NB4 (cell line): ENCODE data around the gene GRIK1.
A peak's percentile ranks its signal among the peaks of the same experiment; 100 is the strongest.

Source experiments
- DNase-seq: peaks from one replicate; pipeline ENCODE4 v3.0.0; 2010; ENCODE audit warnings: low read depth
- H3K4me3 ChIP-seq: one replicate; pipeline ENCODE4 v1.5.1; 2011; ENCODE audit warnings: mild to moderate bottlenecking, low read depth, low read length, moderate library complexity
- MYC ChIP-seq: IDR thresholded peaks from 2 replicates; pipeline ENCODE4 v1.6.1; 2011; ENCODE audit warnings: low read depth, low read length
- POLR2A ChIP-seq: IDR thresholded peaks from 2 replicates; pipeline ENCODE4 v1.6.1; 2011; ENCODE audit warnings: mild to moderate bottlenecking; ENCODE audit not compliant: insufficient read length; ENCODE audit errors: extremely low read depth
- TF ChIP-seq, protein P1 (sequence below): IDR thresholded peaks from 2 replicates; pipeline ENCODE4 v1.6.1; 2011; ENCODE audit warnings: low read depth, low read length
- TF ChIP-seq, protein P2 (sequence below): IDR thresholded peaks from one replicate; pipeline ENCODE4 v1.5.1; 2012; ENCODE audit warnings: low read depth, low read length

GRIK1 gene

GRCh38 chr21:29641001-29641634 is 298.7 kb downstream of the GRIK1 start:
- TF ChIP-seq POLR2A (no peak), MYC (no peak)
- TF ChIP-seq, protein P1, sequence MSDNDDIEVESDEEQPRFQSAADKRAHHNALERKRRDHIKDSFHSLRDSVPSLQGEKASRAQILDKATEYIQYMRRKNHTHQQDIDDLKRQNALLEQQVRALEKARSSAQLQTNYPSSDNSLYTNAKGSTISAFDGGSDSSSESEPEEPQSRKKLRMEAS = no peak
- TF ChIP-seq, protein P2, sequence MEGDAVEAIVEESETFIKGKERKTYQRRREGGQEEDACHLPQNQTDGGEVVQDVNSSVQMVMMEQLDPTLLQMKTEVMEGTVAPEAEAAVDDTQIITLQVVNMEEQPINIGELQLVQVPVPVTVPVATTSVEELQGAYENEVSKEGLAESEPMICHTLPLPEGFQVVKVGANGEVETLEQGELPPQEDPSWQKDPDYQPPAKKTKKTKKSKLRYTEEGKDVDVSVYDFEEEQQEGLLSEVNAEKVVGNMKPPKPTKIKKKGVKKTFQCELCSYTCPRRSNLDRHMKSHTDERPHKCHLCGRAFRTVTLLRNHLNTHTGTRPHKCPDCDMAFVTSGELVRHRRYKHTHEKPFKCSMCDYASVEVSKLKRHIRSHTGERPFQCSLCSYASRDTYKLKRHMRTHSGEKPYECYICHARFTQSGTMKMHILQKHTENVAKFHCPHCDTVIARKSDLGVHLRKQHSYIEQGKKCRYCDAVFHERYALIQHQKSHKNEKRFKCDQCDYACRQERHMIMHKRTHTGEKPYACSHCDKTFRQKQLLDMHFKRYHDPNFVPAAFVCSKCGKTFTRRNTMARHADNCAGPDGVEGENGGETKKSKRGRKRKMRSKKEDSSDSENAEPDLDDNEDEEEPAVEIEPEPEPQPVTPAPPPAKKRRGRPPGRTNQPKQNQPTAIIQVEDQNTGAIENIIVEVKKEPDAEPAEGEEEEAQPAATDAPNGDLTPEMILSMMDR = no peak
- no peak for DNase-seq
- no peak overlapping the region for H3K4me3 ChIP-seq

DNA sequence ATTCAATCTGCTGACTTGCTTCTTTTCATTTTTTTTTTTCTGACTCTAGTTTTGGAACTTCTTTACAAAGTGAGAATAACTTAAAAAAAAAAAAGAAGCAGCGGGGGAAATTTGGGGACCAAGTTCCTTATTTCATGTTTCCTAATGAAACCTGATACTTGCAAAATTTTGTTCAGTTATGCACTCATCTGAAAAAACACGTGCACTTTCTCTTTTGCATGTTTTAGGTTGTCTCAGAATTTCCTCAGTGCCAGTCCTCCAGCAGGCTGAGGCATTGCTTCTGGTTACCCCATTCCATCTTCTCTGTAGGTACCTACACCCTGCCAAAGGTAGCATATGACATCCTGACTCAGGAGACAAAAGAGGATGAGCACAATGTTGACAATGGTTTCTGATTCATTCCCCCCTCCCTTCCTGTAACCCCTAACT is 299.7 kb downstream of the GRIK1 start:
- DNase-seq = peak; percentile 11
- no peak overlapping the region for H3K4me3 ChIP-seq
- TF ChIP-seq, protein P1 = peak; percentile 86
- no peak for TF ChIP-seq POLR2A
- TF ChIP-seq, protein P2 = no peak
- peak; percentile 59 for TF ChIP-seq MYC

DNA sequence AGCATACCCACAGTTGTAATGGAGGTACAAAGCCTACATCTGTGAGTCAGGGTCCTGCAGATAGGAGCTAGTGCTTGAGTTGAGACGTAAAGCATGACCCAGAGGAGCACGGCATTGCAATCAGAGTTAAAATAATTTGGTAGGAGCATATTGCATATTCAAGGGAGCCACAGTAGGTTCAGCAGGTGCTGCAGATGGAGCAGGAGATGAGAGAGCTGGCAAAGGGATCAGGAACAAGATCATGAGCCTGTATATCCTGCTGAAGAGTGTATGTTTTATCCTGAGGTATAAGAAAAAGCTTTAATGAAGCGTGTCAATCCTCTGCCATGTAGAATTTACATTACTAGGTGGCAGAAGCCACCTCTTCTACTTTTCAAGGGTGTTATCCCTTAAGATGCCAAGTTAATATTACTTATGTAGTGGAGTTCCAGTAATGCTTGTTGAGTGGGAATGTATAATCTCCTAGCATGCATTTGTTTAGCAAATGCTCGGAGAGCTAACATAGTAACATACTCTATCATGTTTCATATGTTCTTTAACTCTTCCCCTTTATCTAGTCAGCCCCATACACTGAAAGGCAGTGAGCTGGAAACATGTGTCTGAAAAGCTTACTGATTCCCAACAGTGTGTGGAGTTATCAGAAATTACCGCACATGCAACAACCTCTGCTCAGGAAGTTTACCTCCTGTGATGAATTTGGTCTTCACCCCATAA is 300.3 kb downstream of the GRIK1 start:
- no peak for DNase-seq
- H3K4me3 ChIP-seq = no peak overlapping the region
- TF ChIP-seq, protein P2 = no peak
- TF ChIP-seq, protein P1 = no peak
- no peak for TF ChIP-seq MYC
- no peak for TF ChIP-seq POLR2A

DNA sequence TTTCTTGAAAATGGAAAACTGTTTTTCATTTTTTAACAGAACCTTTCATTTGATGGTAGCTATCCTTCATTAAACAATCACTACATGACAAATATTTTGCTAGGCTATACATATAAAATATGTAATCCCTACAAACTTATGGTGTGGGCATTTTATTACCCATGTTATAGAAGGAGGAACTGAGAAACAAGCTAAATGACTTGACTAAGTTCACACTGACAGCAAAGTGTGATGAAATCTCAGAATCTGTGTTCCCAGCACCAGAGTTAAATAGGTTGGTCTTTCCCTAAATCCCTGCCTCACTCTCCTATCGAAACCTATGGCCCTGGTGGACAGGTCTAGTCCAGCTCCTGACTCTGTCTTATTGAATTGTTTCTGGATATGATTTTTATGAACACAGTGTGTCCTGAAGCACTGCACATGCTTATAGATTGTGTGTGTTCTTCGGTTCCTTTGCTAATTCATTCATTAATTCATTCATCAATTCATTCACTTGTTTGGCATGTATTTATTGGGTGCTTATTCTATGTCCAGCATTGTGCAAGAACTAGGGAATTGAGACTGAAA is 301.0 kb downstream of the GRIK1 start:
- TF ChIP-seq, protein P2 = no peak
- TF ChIP-seq, protein P1 = no peak
- TF ChIP-seq MYC = no peak
- no peak for TF ChIP-seq POLR2A
- DNase-seq = no peak
- H3K4me3 ChIP-seq = no peak overlapping the region

- DNase-seq = no peak
- H3K4me3 ChIP-seq = no peak overlapping the region
- no peak for TF ChIP-seq POLR2A
- no peak for TF ChIP-seq MYC
- TF ChIP-seq, protein P2 = no peak
- TF ChIP-seq, protein P1 = no peak
Measured at GRCh38 chr21:29638138-29638537, 301.7 kb downstream of the GRIK1 start.
